ENCODE results near the gene AP5Z1. TPM values are rescaled to one million over a fixed set of nuclear protein-coding genes. Genes with fewer than 3 reads are reported as not detected.

AP5Z1 gene
- total RNA-seq, 1 experiment from 2014 or later = 29.8 TPM

DNA sequence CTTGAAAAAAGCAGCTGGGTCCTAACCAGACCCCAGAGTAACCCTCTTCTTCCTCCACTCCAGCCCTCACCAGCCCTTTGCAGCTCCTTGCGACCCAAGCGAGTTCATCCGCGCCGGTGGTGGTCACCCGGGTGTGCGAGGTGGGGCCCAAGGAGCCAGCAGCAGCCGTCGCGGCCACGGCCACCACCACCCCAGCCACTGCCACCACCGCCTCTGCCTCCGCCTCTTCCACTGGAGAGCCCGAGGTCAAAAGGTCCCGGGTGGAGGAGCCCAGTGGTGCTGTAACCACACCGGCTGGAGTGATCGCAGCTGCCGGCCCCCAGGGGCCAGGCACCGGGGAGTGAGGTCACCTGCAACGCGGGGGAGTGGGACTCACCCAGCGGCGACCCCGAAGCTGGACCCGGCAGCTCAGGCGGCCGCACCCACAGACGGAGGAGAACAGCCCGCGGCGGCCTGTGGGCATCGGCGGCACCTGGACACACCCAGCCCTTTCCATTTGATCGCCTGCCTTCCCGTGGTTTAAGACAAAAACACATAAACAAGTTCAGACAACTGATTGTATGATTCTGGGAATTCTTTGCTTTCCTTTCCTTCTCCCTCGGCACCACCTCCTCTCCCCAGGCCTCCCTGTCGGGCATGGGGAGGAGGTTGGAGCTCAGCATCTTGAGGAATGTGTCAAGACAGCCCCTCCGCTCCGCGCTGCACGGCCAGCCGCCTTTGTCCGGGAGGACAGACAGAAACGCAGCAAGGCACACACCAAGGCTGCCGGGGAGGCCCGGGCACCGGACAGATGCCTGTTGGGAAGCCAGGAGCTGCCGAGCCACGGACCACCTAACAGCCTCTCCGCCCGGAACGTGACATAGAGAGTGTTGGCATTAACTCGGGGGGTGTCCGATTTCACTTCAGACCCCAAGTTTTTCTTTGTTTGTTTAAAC is 13.0 kb upstream of the AP5Z1 start:
- in situ Hi-C loops (cut with HindIII; ENCODE audit: low pct_unique_long_range_greater_than_20kb, low sequenced_read_pairs) = no loop called here
- no peak for DNase-seq (ENCODE audit: low read depth)

DNA sequence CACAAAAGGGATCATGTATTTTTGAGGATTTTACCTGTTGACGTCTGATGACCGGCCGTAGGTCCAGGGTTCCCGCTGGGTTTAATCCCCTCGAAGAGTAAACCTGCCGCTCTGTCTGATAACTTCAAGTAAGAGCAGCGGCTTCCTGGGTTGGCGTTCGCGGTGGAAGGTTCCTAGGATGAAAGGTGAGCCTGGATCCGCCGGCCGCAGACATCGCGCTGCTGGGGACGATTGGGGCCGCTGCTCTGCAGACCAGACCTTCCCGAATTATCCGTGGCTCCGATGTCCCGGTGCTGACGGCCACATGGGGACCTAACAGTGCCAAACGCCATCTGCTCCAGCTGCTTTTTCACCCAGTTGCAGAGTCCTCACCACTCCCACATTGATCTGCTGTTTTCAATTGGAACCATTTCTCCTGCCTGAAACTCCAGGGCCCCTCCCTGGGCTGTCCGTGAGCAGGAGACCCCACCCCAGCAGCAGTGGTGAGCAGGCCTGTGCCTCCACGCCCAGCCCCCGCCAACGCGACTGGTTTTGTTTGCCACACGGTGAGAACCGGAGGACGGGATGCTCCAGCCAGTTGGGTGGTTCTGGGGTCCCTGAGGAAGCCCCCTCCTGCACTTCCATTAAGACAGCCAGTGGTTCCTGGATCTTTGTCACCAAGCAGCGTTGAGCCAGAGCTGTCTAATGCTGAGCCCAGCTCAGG is 12.2 kb upstream of the AP5Z1 start:
- DNase-seq (ENCODE audit: low read depth) = no peak
- in situ Hi-C loops (cut with HindIII; ENCODE audit: low pct_unique_long_range_greater_than_20kb, low sequenced_read_pairs) = no loop called here

DNA sequence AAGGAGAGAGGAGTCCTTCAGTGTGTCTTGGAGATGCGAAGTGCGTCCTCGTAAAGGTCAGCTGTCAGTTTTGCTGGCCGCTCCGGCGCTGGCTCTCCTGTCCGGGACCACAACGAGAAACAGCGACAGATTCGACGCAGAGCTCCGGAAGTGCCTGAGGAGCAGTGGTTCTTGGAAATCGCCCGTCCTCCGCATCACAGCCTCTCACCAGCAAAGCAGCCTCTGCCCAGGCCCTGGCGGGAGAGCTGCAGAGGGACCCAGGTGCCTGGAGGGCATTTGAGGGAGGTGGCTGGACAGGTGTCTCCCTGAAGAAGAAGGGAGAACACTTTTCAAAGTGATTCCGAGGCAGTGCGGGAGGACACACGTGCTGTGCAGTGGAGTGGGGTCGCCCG is 11.6 kb upstream of the AP5Z1 start:
- DNase-seq (ENCODE audit: low read depth) = no peak
- in situ Hi-C loops (cut with HindIII; ENCODE audit: low pct_unique_long_range_greater_than_20kb, low sequenced_read_pairs) = no loop called here

DNA sequence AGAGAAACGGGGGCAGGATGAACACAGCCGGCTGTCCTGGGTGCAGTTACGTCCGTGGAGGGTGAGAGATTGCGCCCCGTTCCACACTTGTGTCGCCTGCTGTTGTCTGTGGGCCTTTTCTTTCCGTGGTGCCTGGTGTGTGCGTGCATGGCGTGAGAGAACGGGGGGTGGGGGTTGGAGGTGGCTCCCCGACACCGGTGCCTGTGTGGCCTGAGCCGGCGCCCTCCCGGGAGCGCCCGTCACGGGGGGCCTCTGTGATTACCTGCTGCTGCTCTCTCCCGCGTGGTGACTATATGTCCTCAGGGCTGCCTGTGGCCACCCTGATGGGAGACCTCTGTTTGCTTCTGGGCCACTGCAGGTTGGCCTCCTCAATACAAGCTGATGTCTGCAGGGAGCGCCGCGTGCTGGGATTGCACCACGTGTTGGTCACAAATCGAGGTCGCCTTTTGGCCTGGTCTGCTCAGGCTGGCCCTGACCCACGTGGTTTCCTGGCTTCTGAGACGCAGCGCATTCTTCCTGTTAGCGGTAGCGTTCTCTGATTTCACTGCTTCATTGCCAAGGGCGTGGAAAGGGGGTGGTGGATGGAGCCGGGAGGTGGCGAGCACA is 10.9 kb upstream of the AP5Z1 start:
- DNase-seq (ENCODE audit: low read depth) = no peak
- in situ Hi-C loops (cut with HindIII; ENCODE audit: low pct_unique_long_range_greater_than_20kb, low sequenced_read_pairs) = no loop called here

GRCh38 chr7:4765776-4766490 is 9.5 kb upstream of the AP5Z1 start:
- in situ Hi-C loops (cut with HindIII; ENCODE audit: low pct_unique_long_range_greater_than_20kb, low sequenced_read_pairs) = no loop called here
- DNase-seq (ENCODE audit: low read depth) = no peak

- in situ Hi-C loops (cut with HindIII; ENCODE audit: low pct_unique_long_range_greater_than_20kb, low sequenced_read_pairs) = no loop called here
- DNase-seq (ENCODE audit: low read depth) = no peak
Observed at GRCh38 chr7:4766666-4767519, 8.5 kb upstream of the AP5Z1 start.

DNA sequence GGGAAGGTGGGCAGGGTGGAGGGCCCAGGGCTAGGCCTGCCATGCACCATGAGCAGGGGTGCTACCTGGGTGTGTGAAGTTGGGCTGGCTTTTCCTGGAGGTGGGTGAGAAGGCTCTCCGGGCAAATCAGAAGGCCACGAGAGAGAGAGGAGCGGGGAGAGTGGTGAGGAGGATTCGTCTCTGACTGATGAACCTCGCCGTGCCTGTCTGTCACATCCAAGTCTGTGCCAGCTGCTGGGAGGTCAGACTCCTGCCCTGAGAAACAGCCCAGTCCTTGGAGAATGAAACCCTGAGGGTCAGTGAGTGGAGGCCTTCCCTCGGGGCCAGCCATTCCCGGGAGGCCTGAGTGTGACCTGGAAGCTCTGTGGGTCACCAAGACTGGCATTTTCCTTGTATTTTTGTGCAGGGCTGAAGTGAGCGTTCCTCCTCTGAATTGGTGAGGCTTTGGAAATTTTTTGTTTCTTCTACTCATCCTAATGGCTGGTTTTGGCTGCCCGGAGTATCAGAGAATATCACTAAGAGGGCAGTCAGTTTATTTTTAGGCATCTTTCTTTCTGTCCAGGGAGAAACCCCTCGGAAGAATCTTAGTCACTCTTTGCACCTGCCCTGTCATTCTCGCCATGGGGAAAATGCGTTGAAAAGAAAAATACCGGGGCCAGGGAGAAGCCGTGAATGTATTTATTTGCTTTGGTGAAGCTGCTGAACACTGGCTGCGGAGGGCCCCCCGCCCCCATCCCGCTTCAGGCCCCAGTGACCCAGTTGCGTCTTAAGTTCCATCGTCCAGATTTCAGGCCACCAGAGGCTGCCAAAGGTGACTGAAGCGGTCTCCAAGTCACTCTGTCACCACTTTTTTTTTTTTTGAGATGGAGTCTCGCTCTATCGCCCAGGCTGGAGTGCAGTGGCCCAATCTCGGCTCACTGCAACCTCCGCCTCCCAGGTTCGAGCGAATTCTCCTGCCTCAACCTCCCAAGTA is 6.5 kb upstream of the AP5Z1 start:
- no peak for DNase-seq (ENCODE audit: low read depth)
- in situ Hi-C loops (cut with HindIII; ENCODE audit: low pct_unique_long_range_greater_than_20kb, low sequenced_read_pairs) = no loop called here

GRCh38 chr7:4769761-4770160 is 5.7 kb upstream of the AP5Z1 start:
- in situ Hi-C loops (cut with HindIII; ENCODE audit: low pct_unique_long_range_greater_than_20kb, low sequenced_read_pairs) = no loop called here
- DNase-seq (ENCODE audit: low read depth) = no peak

- in situ Hi-C loops (cut with HindIII; ENCODE audit: low pct_unique_long_range_greater_than_20kb, low sequenced_read_pairs) = no loop called here
- DNase-seq (ENCODE audit: low read depth) = no peak
Observed at GRCh38 chr7:4770886-4771285, 4.5 kb upstream of the AP5Z1 start.

DNA sequence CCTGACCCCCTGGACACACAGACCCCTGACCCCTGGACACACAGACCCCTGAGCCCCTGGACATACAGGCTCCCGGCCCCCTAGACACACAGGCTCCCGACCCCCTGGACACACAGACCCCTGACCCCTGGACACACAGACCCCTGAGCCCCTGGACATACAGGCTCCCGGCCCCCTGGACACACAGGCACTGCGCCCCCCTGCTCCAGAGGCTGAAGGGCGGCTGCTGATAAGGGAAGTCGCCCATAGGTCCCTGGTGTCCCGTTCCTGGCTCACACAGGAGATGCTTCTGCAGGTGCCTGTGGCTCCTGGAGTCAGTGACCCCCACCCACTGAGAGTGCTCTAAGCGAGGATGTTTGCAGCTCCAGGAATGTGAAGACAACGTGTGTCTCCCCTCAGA is 3.7 kb upstream of the AP5Z1 start:
- DNase-seq (ENCODE audit: low read depth) = no peak
- in situ Hi-C loops (cut with HindIII; ENCODE audit: low pct_unique_long_range_greater_than_20kb, low sequenced_read_pairs) = no loop called here

- in situ Hi-C loops (cut with HindIII; ENCODE audit: low pct_unique_long_range_greater_than_20kb, low sequenced_read_pairs) = no loop called here
- DNase-seq (ENCODE audit: low read depth) = no peak
Observed at GRCh38 chr7:4772306-4772705, 3.1 kb upstream of the AP5Z1 start.

- in situ Hi-C loops (cut with HindIII; ENCODE audit: low pct_unique_long_range_greater_than_20kb, low sequenced_read_pairs) = no loop called here
- DNase-seq (ENCODE audit: low read depth) = no peak
Observed at GRCh38 chr7:4774007-4774406, 1.4 kb upstream of the AP5Z1 start.

GRCh38 chr7:4774658-4775249 is 669 bp upstream of the AP5Z1 start:
- no peak for DNase-seq (ENCODE audit: low read depth)
- in situ Hi-C loops (cut with HindIII; ENCODE audit: low pct_unique_long_range_greater_than_20kb, low sequenced_read_pairs) = no loop called here

GRCh38 chr7:4775848-4776623 is 613 bp downstream of the AP5Z1 start:
- in situ Hi-C loops (cut with HindIII; ENCODE audit: low pct_unique_long_range_greater_than_20kb, low sequenced_read_pairs) = no loop called here
- no peak for DNase-seq (ENCODE audit: low read depth)

DNA sequence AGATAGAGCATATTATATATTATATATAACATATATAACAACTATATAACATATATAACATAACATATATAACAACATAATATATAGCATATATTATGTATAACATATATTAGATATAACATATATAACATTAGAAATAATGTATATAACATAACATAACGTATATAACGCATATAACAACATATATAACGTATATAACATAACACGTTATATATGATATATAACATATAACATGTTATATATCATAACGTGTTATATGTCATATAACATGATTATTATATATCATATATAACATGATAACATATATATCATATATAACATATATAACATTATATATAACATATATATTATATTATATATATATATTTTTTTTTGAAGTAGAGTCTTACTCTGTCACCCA is 3.7 kb downstream of the AP5Z1 start:
- no peak for DNase-seq (ENCODE audit: low read depth)
- in situ Hi-C loops (cut with HindIII; ENCODE audit: low pct_unique_long_range_greater_than_20kb, low sequenced_read_pairs) = no loop called here
